Activated CD4-positive, alpha-beta T cell treated with anti-CD3 and anti-CD28 coated beads, Interleukin-2, amount 50 U/mL, for 48 hours (primary cell): ENCODE data around the gene RIT1.
A peak's percentile ranks its signal among the peaks of the same experiment; 100 is the strongest.

Experiments
- DNase-seq, 2 experiments: peaks; one replicate each; pipeline ENCODE4 v3.0.0-alpha.2; 2020

RIT1 gene, protein sequence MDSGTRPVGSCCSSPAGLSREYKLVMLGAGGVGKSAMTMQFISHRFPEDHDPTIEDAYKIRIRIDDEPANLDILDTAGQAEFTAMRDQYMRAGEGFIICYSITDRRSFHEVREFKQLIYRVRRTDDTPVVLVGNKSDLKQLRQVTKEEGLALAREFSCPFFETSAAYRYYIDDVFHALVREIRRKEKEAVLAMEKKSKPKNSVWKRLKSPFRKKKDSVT

DNA sequence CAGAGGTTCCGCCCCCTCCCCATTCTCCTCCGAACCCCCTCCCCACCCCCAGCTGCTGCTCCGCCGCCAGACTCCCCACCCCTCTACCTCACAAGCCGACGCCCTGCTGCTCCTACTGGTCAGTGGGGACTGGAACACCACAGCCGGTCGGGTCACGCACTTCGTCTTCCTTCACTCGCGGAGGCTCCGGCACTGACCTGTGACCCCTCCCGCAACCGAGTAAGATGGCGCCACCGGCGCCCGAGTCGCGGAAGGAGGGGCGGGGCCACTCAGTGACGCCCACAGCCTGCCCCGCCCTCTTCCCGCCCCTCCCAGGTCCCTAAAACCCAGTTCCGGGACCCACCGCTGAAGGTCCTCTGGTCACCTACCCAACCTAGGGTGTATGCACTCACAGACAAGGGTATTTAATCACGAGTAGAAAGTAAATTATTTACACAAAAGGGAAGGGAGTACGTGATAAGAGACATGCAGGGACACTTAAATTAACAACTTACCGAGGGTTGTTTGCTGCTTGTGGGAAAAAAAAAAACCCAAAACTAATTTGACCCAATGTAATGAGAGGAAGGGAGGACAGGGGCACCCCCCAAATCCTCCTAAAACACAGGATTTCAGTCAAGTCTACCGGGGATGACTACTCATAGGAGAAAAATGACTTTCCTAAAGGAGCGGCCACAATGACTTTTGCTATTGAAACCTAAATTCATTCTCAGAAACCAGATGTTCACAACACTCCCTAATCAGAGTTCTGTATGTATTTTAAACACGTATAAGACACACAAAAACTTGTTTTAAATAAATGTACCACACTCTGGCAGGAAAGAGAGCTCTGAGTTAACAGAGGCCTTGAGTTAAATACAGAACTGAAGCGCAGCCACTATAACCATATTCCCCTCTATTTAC lies at the start of gene RIT1:
Gene RIT1, minus strand, starts transcription at position 194 of the 900 bp plus-strand sequence. CDS start 588 bp downstream, outside the sequence.
- peak; percentile 88 to 89 for DNase-seq

DNA sequence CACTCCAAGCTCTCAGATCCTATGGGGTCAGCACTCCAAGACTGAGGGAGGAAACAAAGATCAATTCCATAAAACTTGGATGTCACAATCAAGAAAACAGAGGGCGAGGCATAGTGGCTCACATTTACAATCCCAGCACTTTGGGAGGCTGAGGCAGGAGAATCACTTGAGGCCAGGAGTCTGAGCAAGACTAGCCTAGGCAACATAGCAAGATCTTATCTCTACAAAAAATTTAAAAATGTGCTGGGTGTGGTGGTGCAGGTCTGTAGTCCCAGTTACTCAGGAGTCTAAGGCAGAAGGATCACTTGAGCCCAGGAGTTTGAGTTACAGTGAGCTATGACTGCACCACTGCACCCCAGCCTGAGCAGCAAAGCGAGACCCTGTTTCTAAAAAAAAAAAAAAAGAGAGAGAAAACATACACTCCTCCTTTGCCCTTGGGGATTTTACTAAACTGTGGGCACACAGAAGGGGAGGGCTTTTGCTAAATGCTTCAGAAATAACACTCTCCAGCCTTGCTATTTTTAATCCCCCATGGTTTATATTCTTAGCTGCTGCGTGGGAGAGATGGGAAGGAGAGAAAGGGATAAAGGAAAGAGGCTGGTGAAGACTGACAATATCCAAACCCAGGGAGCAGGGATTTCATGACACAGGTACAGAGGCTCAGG lies 49.1 kb upstream of the RIT1 start:
- no peak for DNase-seq

DNA sequence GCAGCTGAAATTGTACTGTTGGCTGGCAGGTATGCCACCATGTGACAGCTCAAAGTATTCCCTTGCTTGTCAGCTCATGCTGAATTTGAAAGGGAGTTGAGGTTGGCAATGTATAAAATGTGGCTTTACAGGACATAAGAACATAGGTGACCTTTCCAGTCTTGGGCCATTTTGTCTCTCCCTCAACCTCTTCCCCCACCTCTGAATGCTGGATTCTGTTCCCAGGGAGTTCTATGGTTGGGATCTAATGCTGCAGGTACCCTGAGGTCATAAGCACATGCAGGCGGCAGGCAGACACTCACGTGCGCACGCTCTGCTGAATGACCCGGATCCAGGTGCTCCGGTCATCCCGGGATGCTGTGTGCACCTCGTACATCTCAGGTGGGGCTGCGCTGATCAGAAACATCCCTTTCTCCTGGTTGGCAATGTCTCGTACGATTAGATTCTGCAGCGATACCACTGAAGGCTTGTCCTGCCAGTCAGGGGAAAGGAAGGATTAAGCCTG lies 46.3 kb upstream of the RIT1 start:
- DNase-seq: no peak

DNA sequence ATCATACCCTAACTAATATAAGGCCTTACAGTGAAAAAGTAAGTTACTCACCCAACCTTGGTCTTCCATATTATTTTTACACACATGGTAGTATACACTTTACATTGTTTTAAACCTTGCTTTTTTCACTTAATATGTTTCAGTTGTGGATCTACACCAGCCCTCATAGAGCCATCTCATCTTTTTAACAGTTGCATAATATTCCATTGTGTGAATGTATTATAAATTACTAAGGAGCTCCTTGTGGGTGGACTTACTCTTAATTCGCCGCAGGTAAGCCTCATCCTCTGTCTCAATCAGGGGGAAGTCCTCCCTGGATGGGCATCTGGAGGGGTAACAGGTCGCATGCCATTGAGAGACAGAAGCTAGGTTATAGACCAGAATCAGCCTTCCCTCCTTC lies 43.5 kb upstream of the RIT1 start:
- no peak for DNase-seq

DNA sequence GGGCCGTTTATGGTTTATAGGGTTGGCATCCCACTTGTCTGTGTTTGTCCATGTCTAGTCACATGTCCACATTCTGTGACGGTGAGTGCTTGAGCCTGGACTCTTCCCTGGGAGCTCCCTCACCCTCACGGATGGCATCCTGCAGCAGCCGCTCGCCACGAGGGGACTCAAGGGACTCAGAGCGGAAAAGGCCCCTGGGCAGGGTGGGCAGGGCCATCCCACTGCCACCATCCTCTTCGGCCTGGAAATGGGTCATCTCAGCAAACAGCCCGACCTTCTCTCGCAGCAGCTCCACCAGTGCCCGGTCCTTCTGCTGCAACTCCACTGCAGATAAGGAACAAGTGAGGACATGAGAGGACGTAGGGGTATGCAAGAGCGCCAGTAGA lies 41.3 kb upstream of the RIT1 start:
- no peak for DNase-seq

DNA sequence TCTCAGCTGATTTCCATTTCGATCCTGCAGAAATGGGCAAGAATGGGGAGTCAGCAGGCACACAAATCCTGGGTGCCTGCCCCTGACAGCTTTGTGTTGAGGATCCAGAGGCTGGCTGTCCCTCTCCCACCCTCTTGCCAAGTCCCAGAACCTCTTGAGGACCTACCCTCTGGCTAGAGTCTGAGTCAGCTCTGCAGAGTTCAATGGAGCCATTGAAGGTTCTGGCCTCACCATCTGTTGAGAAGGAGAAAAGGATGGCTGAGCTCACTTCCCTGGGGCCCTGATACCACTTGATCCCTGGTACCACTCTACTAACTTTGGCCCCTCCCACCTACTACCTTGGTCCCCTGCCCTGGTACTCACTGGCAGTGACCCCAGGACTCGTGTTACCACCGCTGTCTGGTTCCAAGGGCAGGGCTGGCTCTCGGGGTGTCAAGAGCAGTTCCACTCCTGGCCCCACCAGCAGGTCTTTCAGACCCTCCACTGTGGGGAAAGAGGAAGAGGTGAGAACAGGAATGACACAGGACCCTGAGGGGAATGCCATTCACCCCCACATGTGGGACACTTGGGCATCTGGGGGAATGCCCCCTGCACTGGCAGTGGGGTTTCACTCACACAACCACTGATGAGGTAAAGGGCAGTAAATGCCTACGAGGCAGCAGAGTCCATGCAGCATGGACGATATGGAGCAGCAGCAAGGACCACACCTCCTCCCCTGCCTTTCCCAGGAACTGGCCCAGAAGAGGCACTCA lies 40.8 kb upstream of the RIT1 start:
- no peak for DNase-seq

DNA sequence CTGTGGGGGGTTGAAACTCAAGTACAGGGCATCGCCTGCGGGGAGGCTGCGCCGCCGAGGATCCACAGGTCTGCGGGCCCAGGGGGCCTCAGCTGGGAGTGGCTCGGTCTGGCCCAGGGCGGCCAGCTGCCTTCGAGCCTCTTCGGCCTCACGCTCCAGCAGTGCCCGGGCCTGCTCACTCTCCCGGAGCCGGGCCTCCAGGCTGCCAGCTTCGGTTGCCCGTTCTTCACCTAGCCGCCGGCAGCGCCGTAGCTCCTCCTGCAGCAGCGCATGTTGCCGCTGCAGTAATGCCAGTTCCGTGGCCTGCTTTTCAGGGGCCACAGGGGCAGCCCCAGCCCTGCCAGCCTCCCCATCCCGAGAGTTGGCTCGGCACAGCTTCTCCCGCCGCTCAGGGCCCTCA lies 39.7 kb upstream of the RIT1 start:
- no peak for DNase-seq

DNA sequence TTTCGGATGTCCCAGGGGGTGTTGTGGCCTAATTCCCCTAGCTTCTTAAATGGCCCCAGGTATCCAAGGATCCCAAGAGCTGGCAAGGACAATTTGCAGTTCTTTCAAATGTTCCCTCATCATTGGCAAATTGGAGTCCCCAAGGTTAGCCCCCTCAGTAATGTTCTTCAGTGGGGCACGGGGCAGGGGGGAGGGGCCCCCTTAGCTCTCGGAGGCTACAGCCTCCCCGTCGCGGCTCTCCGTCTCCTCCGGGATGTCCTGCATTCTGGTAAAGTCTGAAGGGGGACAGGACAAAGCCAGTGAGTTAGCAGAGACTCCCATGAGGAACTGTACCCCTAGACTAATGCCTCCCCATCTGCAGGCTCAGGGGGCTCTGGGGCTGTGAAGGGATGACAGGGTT lies 36.6 kb upstream of the RIT1 start:
- no peak for DNase-seq

DNA sequence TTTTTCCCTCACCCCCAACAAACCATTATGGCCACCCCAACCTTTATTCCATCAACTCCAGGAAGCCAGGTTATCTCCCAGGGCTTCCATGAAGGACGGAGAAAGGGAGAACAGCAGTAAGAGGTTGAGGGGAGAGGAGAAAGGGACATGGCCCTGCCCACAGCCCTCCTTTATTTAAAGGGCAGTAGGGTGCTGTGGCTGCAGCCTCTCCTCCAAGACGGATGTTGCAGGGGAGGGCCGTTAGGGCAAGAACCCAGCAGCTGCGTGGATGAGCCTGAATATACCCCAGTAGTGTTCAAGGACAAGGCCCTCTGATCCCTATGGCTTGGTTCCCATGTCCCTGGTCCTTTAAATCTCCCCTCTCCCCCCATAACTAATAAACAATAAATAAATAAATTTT lies 36.1 kb upstream of the RIT1 start:
- no peak for DNase-seq

DNA sequence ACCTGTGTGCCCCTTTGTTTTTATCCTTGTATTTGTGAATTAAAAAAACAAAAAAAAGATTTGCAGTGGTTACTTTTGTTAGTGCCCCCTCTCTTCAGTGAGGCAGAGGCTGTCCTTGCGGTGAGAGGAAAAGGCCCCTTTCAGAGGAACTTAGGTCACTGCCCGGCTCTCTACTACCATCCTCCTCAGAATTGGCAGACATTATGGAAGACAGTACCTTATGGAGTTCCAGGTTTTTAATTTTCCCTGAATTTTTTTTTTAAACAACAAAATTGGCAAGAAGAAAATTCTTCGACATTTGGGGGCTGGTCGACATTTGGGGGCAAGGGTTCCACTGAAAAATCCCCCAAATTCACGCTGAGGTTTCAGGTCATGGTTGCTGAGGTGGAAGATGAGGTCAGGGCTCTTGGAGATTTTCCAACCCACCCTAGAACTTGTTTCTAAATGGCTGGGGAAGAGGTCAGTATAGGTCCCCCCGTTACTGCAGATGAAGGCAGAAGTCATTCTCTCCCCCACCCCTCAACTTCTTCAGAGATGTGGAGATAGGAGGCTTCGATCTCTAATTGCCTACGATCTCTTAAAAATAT lies 35.6 kb upstream of the RIT1 start:
- no peak for DNase-seq

DNA sequence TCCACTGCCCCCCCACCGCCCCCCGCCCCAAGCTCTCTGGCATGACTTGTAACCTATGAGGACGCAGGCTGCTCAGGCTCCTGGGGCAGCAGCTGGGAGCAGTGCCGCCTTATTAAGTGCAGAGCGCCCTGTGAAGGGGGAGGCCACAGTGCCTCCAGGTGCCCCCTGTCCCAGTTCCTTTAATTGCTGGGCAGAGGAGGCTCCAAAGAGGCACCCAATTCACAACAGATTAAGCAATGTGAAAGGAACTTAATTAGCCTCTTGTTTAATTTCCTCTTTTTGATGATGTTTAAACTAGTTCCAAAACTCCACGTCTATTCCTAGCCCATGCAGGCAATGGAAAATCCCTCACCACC lies 33.3 kb upstream of the RIT1 start:
- no peak for DNase-seq

DNA sequence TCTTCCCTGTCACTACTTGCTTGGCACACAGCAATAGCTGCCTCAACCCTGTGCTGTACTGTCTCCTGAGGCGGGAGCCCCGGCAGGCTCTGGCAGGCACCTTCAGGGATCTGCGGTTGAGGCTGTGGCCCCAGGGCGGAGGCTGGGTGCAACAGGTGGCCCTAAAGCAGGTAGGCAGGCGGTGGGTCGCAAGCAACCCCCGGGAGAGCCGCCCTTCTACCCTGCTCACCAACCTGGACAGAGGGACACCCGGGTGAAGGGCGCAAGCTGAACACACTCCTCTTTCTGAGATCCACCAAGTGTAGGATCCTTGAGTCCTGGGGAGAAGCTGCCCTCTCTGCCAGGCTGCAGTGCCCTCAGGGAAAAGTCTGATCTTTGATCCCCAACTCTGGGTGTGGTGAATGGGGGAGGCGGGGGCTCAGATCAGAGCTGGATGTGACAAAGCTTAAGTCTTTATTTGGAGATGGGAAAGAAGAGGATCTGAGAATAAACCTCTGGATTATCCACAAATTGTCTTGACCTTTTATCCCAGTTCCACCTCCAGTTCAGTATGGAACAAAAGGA lies 31.5 kb upstream of the RIT1 start:
- no peak for DNase-seq

DNA sequence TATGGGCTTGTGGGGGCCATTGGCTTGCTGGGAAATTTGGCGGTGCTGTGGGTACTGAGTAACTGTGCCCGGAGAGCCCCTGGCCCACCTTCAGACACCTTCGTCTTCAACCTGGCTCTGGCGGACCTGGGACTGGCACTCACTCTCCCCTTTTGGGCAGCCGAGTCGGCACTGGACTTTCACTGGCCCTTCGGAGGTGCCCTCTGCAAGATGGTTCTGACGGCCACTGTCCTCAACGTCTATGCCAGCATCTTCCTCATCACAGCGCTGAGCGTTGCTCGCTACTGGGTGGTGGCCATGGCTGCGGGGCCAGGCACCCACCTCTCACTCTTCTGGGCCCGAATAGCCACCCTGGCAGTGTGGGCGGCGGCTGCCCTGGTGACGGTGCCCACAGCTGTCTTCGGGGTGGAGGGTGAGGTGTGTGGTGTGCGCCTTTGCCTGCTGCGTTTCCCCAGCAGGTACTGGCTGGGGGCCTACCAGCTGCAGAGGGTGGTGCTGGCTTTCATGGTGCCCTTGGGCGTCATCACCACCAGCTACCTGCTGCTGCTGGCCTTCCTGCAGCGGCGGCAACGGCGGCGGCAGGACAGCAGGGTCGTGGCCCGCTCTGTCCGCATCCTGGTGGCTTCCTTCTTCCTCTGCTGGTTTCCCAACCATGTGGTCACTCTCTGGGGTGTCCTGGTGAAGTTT lies 30.8 kb upstream of the RIT1 start:
- no peak for DNase-seq

DNA sequence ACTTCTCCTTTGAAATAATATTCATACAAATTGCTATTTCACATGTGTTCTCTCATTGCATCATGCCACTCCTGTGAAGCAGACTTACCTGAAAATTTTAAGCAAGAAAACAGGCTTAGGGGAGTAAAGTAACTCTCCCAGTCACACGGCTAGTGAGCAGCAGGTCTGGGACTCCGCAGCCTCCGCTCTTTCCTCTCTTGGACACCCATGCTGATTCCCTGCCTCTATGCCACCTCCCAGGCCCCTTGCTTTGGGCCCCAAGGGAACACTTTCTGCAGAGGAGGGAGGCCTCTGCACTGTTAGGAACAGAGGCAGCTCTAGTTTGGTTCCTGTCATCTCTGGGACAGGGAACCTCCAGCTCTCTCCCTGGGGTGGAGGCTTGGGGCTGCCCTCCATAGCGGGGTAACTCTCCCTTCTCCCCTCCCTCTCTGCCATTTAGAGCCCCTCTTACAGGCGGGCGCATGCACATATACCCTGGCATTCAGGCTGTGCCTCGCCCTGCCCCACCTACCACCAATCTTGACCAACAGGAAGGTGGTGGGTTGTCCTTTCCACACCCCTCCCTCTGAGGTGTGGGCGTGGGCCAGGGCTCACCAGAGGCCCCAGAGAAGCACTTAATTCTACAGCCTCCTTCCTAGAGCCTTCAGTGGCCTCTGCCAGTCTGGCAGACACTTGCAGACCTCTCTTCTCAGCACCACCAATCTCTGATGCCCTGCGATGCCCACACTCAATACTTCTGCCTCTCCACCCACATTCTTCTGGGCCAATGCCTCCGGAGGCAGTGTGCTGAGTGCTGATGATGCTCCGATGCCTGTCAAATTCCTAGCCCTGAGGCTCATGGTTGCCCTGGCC lies 30.1 kb upstream of the RIT1 start, which contains the start of gene RXFP4:
Gene RXFP4, plus strand, starts transcription at position 646 of the 852 bp plus-strand sequence. Its CDS starts 72 bp downstream, at position 718.
- DNase-seq: no peak

DNA sequence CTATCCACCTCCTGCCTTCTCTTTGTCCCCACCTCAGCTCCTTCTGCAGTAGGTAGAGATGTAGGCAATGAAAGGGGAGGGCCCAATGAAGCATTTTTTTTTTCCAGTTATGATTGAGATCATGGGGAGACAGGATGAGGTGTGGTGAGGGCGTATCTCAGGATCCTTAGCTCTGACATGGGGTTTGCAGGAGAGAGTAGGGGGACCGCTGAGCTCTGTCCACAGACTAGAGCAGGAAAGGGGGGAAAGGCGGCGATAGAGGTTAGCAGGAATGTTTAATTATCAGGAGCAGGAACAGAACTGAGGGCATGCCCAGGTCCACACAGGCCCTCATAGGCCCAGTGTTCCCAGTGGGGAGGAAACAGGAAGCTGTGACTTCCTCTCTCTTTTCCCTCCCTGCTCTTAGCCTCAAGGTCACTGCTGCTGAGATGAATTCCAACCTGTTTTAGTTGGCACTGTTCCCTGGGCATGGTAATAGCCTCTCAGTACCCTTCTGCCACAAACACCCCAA lies 29.4 kb upstream of the RIT1 start:
- DNase-seq: no peak

DNA sequence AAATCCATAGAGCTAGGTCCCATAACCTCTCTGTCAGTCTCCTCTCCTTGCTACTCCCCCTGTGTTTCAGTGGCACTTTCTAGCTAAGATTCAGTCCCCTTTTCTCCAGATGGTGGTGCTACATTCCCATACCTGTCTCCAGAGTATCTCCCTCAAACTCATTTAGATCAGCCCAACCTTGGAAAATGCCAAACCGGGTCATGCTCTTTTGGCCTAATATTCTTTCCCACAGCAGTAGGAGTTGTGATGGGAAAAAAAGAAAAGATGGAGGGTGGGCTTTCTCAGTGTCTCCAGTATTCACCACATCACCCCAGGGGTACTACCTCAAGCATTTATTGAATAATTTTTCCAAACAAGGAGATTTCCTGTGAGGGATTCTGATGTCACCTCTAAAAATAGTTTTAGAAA lies 27.1 kb upstream of the RIT1 start:
- DNase-seq: no peak

DNA sequence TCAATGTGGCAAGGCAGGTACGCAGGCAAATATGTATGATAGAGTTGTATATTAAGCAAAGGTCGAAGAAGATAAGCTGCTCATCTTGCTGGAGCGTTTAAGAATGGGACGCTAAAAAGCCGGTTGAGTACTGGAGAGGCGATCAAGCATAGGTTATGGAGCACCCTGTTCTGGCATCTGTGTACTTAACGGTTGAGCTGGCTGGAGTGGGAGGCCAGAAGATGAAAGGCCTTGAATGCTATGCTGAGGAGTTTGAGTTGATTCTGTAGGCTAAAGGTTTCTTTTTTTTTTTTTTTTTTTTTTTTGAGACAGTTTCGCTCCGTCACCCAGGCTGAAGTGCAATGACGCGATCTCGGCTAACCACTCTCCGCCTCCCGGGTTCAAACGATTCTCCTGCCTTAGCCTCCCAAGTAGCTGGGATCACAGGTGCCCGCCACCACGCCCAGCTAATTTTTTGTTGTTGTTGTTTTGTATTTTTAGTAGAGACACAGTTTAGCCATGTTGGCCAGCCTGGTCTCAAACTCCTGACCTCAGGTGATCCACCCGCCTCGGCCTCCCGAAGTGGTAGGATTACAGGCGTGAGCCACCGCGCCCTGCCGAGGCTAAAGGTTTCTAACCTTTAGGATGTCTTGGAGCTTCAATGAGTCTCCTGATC lies 23.9 kb upstream of the RIT1 start:
- no peak for DNase-seq

DNA sequence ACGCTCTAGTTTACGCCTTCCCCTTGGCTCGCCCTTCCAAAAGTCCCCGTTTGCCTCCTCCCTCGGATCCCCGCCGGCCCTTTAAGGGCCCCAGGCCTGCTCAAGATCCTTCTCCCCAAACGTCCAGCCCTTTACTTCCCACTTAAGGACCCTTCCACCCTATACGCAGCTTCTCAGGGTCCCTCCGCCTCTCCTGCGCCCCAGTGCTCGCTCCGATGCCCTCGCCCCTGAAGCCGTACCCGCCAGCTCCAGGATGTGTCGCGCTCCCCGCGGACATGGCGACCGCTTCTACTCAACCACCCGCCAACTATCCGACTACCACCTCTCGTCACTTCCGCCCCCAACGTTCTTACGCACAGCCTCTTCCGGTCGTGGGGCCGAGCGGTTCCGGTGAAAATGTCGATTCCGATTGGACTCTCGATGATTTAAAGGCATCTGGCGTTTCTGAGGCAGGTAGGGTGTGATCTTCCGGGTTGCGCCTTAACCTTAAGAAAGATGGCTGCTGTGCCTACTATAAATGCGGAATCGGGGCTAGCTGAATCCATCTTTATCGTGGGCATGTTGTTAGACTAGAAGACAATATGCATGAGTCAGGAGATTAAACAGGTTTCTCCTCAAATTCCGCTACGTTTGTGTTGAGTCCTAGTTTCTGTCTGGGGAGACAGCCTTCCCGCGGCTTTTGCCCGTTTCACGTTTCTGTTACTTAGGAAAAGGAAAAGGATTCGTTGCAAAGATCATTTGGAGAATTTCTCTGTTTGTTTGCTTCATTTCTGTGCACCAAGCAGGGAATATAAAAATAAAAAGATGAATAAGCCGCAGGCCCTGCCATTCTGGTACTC lies 23.2 kb upstream of the RIT1 start, which contains the start of gene KHDC4:
Gene KHDC4, minus strand, starts transcription at position 317 of the 839 bp plus-strand sequence. Its CDS starts 40 bp downstream, at position 277.
- DNase-seq: peak; percentile 89 to 94
